Measurements from ENCODE around the gene TBC1D9B. TPM values are rescaled to one million over a fixed set of nuclear protein-coding genes. Genes with fewer than 3 reads are reported as not detected.

Gene TBC1D9B
- total and polyA plus RNA-seq, 2 of the 13 experiments (the other 11 are each of a cell fraction or from before 2014, with no cell fraction given): 35.0 to 50.0 TPM

GRCh38 chr5:179858586-179859427 is 48.9 kb downstream of the TBC1D9B start, which contains the start of gene MRNIP (continued):
- TF ChIP-seq ARID3A (IDR thresholded peaks at IDR 0.05; ENCODE audit: low read depth, low read length) (no peak), EHMT2 (IDR thresholded peaks at IDR 0.05; ENCODE audit: borderline replicate concordance, low read depth, low read length) (no peak), ZNF44 (CRISPR knock-in tag; IDR thresholded peaks at IDR 0.05) (0 out of 2 replicates have a peak, but pooled peaks have one; percentile 49), KDM4B (CRISPR knock-in tag; IDR thresholded peaks at IDR 0.05) (peak; percentile 17; the same call in 1 of the 2 replicates), CENPBD1 (CRISPR knock-in tag; IDR thresholded peaks at IDR 0.05; ENCODE audit: borderline replicate concordance, low read depth) (peak; percentile 37; the same call in 1 of the 2 replicates), ZNF451 (CRISPR knock-in tag; IDR thresholded peaks at IDR 0.05) (peak; percentile 65; the same call in 1 of the 2 replicates), SETDB1 (CRISPR knock-in tag; IDR thresholded peaks at IDR 0.05; ENCODE audit: borderline replicate concordance) (no peak), ZNF891 (CRISPR knock-in tag; IDR thresholded peaks at IDR 0.05) (0 out of 2 replicates have a peak, but pooled peaks have one; percentile 17), PHF8 (CRISPR knock-in tag; IDR thresholded peaks at IDR 0.05) (peak; percentile 95), MEF2D (CRISPR knock-in tag; IDR thresholded peaks at IDR 0.05) (peak; percentile 81), ZSCAN25 (CRISPR knock-in tag; IDR thresholded peaks at IDR 0.05) (peak; percentile 89), SSRP1 (CRISPR knock-in tag; IDR thresholded peaks at IDR 0.05) (no peak), IRF2 (CRISPR knock-in tag; IDR thresholded peaks at IDR 0.05) (peak; percentile 73; the same call in 1 of the 2 replicates), ZNF563 (CRISPR knock-in tag; IDR thresholded peaks at IDR 0.05) (peak; percentile 55), EEA1 (CRISPR knock-in tag; IDR thresholded peaks at IDR 0.05; ENCODE audit: borderline replicate concordance) (peak; percentile 24; the same call in 1 of the 2 replicates), LCORL (IDR thresholded peaks at IDR 0.05) (no peak), LCORL (CRISPR knock-in tag; IDR thresholded peaks at IDR 0.05) (peak; percentile 94), MXI1 (IDR thresholded peaks at IDR 0.05; ENCODE audit: borderline replicate concordance, low read depth, low read length) (peak; percentile 93; the same call in 2 of the 3 replicates), KLF11 (CRISPR knock-in tag; IDR thresholded peaks at IDR 0.05) (0 out of 2 replicates have a peak, but pooled peaks have one; percentile 60), KMT2B (CRISPR knock-in tag; IDR thresholded peaks at IDR 0.05) (peak; percentile 67; the same call in 1 of the 2 replicates)

Measured in HepG2 (cell line).